Measurements from ENCODE around the gene GFOD1. TPM values are rescaled to one million over a fixed set of nuclear protein-coding genes. Genes with fewer than 3 reads are reported as not detected.

Gene GFOD1
- total RNA-seq, 1 experiment from 2014 or later, result 0.68 TPM

DNA sequence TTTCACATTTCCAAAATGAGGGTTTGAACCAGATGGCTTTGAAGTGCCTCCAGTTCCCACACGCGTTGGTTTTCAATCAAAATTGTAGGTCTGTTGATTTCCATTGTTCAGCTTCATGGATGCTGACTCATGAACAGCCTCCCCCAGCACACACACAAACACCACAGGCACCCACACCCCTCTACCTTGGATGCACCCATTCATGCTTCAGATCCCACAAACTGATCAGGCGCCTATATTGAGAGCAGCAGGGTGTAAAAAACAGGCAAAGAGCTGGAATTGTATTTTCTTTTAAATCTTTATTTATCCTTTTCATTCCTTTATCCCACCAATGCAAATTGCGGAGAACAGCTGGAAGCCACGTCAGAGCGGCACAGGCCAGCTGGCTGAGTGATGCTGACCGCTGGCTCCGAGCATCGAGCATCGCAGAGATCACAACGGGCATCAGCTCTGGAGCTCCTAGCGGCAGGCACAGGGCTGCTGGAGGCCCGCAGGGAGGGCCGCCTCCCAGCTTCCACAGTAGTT, 129.8 kb downstream of the GFOD1 start:
- Histone ChIP-seq H3K9me3 (ENCODE audit: insufficient read depth, low read depth) (no peaks in the 10 kb centered on the region), H3K9me2 (ENCODE audit: insufficient read depth) (no peaks in the 10 kb centered on the region), H3K4me1 (replicated peaks; ENCODE audit: insufficient read depth) (peaks cover 44% of the 10 kb centered on the region), H3K4me3 (no peak overlapping the region), H4K20me1 (ENCODE audit: insufficient read depth) (no peaks in the 10 kb centered on the region), H3K4me2 (no peak overlapping the region), H3K79me2 (ENCODE audit: low read depth) (no peaks in the 10 kb centered on the region), H3K27me3 (ENCODE audit: insufficient read depth, low read depth) (no peaks in the 10 kb centered on the region), H3K27ac (no peak overlapping the region), H2AFZ (no peak overlapping the region), H3F3A (ENCODE audit: insufficient read depth, low read depth) (peaks cover 25% of the 10 kb centered on the region), H3K36me3 (ENCODE audit: low read depth) (no peaks in the 10 kb centered on the region)
- intact Hi-C loops (cut with micrococcal nuclease; ENCODE audit: unreplicated experiment), result no loop called here
- no peak for TF ChIP-seq EZH2 (IDR thresholded peaks at IDR 0.05; ENCODE audit: low read depth)
- TF ChIP-seq, protein P1, sequence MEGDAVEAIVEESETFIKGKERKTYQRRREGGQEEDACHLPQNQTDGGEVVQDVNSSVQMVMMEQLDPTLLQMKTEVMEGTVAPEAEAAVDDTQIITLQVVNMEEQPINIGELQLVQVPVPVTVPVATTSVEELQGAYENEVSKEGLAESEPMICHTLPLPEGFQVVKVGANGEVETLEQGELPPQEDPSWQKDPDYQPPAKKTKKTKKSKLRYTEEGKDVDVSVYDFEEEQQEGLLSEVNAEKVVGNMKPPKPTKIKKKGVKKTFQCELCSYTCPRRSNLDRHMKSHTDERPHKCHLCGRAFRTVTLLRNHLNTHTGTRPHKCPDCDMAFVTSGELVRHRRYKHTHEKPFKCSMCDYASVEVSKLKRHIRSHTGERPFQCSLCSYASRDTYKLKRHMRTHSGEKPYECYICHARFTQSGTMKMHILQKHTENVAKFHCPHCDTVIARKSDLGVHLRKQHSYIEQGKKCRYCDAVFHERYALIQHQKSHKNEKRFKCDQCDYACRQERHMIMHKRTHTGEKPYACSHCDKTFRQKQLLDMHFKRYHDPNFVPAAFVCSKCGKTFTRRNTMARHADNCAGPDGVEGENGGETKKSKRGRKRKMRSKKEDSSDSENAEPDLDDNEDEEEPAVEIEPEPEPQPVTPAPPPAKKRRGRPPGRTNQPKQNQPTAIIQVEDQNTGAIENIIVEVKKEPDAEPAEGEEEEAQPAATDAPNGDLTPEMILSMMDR (conservative IDR thresholded peaks at IDR 0.05), result no peak
- no TSS peak for BruUV-seq (replicated peaks)
- ChIA-PET CTCF (interaction anchor here (0.5 to 0.6 kb wide), 2 partner anchors 22 to 1768 kb away, joined by 5 to 7 read pairs; no protein-coding TSS in a partner anchor), POLR2A (ENCODE audit: unreplicated experiment) (no interaction called here)
- no peak for DNase-seq

DNA sequence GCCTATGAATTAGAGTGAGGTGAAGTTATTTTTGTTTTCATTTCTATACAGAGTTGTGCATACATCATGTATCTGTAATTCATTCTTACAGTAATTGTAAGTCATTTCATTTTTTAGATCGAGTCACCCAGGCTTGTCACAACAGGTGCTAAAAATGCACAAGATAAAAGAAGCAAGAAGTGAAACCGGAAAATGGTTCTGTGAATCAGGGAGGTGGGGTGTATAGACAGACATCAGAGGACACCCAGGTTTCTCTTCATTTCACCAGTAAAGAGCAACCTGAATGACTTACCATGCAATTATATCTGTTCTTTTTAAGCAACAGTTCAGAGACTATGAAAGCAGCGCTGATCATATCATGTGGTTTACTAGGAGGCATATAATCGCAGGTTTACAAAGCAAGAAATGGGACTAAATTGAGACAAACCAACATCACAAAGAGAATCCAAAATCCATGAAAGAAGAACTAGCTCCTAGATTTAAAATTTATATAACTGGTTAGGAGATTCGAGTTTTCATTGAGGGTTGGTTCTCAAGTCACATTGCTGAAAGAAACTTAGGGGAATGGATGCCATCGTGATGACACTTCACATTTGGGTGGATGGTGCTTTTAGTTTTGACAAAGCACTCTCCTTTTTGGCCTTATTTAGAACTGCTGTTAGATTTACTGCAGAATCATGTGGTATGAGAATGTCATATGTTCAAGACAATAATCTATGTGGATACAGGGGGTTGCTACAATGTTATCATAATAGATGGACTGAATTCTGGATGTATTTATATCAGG, 131.2 kb downstream of the GFOD1 start:
- Histone ChIP-seq H3K4me2 (peak overlapping the region; percentile 54), H3K4me3 (peak overlapping the region; percentile 2; the same call in 1 of the 2 replicates), H4K20me1 (ENCODE audit: insufficient read depth) (no peaks in the 10 kb centered on the region), H3K27me3 (ENCODE audit: insufficient read depth, low read depth) (no peaks in the 10 kb centered on the region), H2AFZ (no peak overlapping the region), H3K36me3 (ENCODE audit: low read depth) (no peaks in the 10 kb centered on the region), H3K9me2 (ENCODE audit: insufficient read depth) (no peaks in the 10 kb centered on the region), H3K4me1 (replicated peaks; ENCODE audit: insufficient read depth) (peaks cover 43% of the 10 kb centered on the region), H3K27ac (peak overlapping the region; percentile 74), H3K9me3 (ENCODE audit: insufficient read depth, low read depth) (no peaks in the 10 kb centered on the region), H3F3A (ENCODE audit: insufficient read depth, low read depth) (peaks cover 25% of the 10 kb centered on the region), H3K79me2 (ENCODE audit: low read depth) (no peaks in the 10 kb centered on the region)
- POLR2A ChIA-PET (ENCODE audit: unreplicated experiment), result interaction anchor here (0.6 to 0.8 kb wide), 4 partner anchors 28 to 915 kb away, joined by 3 to 4 read pairs (median 3); partner anchors contain the start of gene TBC1D7
- no TSS peak for BruUV-seq (replicated peaks)
- DNase-seq, result no peak
- intact Hi-C loops (cut with micrococcal nuclease; ENCODE audit: unreplicated experiment), result loop anchor here (1.0 kb wide), 3 partner anchors 41 to 369 kb away; no protein-coding TSS in a partner anchor
- TF ChIP-seq, protein P1 (conservative IDR thresholded peaks at IDR 0.05), result no peak
- TF ChIP-seq EZH2 (IDR thresholded peaks at IDR 0.05; ENCODE audit: low read depth), result no peak
- CTCF ChIA-PET, result no interaction called here

DNA sequence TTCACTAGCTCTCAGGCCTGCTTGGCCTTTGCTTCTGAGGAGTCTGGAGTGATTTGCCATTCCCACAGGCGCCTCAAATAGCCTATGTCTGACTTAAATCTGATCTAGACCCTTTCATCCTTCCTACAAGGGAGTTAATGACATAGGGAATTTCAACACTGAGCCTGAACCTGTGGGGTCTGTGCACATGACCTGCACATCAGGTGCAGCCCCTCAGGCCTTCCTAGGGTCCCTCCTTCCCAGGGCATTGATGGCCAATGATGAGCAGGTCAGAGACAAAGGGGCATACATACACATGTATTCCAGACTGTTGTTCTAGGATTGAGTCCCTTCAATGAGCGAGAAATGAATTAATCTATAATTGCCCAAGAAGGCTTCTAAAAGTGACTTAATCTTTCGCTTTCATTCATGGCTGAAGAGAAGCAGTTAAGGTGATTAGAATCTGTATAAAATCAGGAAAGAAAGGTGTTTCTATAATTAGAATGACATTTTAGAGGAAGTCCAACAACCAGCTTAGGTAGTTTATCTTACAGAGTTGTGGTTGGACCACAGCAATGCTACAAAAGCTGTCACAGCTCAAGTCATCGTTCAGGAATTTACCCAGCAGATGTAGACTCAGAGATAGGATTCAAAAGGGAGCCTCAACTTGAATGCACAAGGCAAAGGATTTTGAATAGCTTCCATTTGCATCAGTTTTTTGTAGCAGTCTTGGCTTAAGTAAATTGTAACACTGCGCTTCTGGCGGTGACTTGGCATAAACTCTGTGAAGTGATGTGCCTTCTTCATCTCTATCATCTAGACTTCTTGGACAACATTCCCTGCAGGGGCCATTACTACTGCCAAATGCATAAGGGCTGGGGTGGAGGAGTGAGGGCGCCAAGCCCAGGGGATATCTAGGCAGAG, 132.1 kb downstream of the GFOD1 start:
- H3K4me3 ChIP-seq, result peak overlapping the region; percentile 10; the same call in 1 of the 2 replicates
- BruUV-seq (replicated peaks), result no TSS peak
- ChIA-PET POLR2A (ENCODE audit: unreplicated experiment) (interaction anchor here (0.6 to 0.8 kb wide), 8 partner anchors 22 to 916 kb away, joined by 3 to 9 read pairs (median 4); partner anchors contain the start of gene TBC1D7), CTCF (interaction anchor here (0.5 to 0.7 kb wide), 2 partner anchors 18 to 441 kb away, joined by 3 read pairs; no protein-coding TSS in a partner anchor)
- no peaks in the 10 kb centered on the region for H3K9me2 ChIP-seq (ENCODE audit: insufficient read depth)
- no peaks in the 10 kb centered on the region for H3K9me3 ChIP-seq (ENCODE audit: insufficient read depth, low read depth)
- DNase-seq, result peak; percentile 63 to 99
- peak overlapping the region; percentile 74 for H3K27ac ChIP-seq
- TF ChIP-seq, protein P1 (conservative IDR thresholded peaks at IDR 0.05), result no peak
- TF ChIP-seq EZH2 (IDR thresholded peaks at IDR 0.05; ENCODE audit: low read depth), result no peak
- H2AFZ ChIP-seq, result no peak overlapping the region
- intact Hi-C loops (cut with micrococcal nuclease; ENCODE audit: unreplicated experiment), result loop anchor here (1.0 kb wide), 3 partner anchors 42 to 370 kb away; no protein-coding TSS in a partner anchor
- H3K27me3 ChIP-seq (ENCODE audit: insufficient read depth, low read depth), result no peaks in the 10 kb centered on the region
- peaks cover 25% of the 10 kb centered on the region for H3F3A ChIP-seq (ENCODE audit: insufficient read depth, low read depth)
- no peaks in the 10 kb centered on the region for H3K36me3 ChIP-seq (ENCODE audit: low read depth)
- peak overlapping the region; percentile 75 for H3K4me2 ChIP-seq
- H4K20me1 ChIP-seq (ENCODE audit: insufficient read depth), result no peaks in the 10 kb centered on the region
- no peaks in the 10 kb centered on the region for H3K79me2 ChIP-seq (ENCODE audit: low read depth)
- H3K4me1 ChIP-seq (replicated peaks; ENCODE audit: insufficient read depth), result peaks cover 38% of the 10 kb centered on the region
